ENCODE measurements around the gene TOP3B. TPM values are rescaled to one million over a fixed set of nuclear protein-coding genes. Genes with fewer than 3 reads are reported as not detected.

The TOP3B gene
- total RNA-seq: 27.6 and 31.1 TPM in 2 replicates

GRCh38 chr22:21982338-21982965 lies at the start of gene TOP3B:
Gene TOP3B (minus strand): TSS chr22:21982787. CDS start chr22:21975709, 7,078 bp downstream.

GRCh38 chr22:21952586-21953571 lies 29.7 kb downstream of the TOP3B start, which contains the start of gene PPM1F:
Gene PPM1F (minus strand): TSS chr22:21952848. CDS start chr22:21946048, 6,800 bp downstream.

Other genes starting within 250 kb of the TOP3B start
- 0.58 and 0.99 TPM in 2 replicates for gene YPEL1, start 247.0 kb downstream of the TOP3B start, total RNA-seq
- gene MAPK1, start 115.1 kb downstream of the TOP3B start, total RNA-seq: 62.0 and 91.5 TPM in 2 replicates
- gene PPM1F, start 29.9 kb downstream of the TOP3B start, total RNA-seq: 38.3 and 48.3 TPM in 2 replicates

All from smooth muscle cell of trachea (primary cell).